Measurements from ENCODE around the gene MRPS18B.

The MRPS18B gene

GRCh38 chr6:30672445-30673253 is 55.0 kb downstream of the MRPS18B start, which contains the start of gene DHX16:
DHX16 (minus strand) TSS chr6:30673006; CDS start chr6:30672841, 165 bp downstream.
- in situ Hi-C loops (cut with HindIII; ENCODE audit: low sequenced_read_pairs) = no loop called here

All from endothelial cell of hepatic sinusoid (primary cell).